LNCAP (cell line): ENCODE data around the gene ATP9B.

Experiments
- CTCF ChIP-seq: fragments of 450-650 bp; IDR thresholded peaks from 2 replicates; pipeline ENCODE4 v1.5.1; 2017; ENCODE audit warnings: mild to moderate bottlenecking

ATP9B gene

GRCh38 chr18:79250301-79250981, 181.2 kb downstream of the ATP9B start:
- no peak for TF ChIP-seq CTCF

DNA sequence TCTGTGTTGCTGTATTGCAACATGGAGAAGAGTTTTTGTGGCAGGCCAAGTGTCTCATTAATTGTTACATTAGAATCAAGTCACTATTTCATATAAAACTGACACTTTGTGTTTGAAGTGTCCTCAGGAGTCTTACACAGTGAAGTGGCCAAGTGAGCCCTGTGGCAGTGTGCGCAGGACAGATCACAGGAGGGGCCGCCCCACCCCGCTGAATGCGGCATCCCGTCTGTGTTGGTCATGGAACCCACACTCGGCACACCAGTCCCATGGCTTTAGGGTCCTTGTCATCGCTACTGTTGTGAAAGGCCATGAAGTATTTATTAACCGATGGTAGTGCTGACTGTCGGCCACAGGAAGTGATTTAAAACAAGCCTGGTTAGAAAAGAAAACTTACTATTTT, 181.8 kb downstream of the ATP9B start:
- TF ChIP-seq CTCF, result no peak

- no peak for TF ChIP-seq CTCF
Measured at GRCh38 chr18:79252904-79253633, 183.9 kb downstream of the ATP9B start.

DNA sequence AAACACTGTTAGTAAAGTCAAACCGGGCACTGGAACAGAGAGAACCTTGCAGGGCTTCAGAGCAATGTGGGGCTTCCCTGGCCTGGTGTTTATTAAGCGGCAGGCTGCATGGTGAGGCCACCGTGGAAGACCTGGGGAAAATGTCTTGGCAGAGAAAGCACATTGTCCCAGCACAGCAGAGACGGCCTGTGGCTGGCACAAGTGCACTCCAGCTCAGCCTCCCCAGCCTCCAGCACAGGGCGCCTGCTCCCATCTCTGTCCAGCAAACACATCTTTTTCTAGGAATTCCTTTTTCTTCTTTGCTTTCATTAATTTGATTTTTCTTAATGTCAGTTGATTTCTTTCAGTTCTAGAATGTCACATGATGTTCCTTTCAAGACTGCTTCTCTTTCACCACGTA, 188.3 kb downstream of the ATP9B start:
- no peak for TF ChIP-seq CTCF

GRCh38 chr18:79258447-79258846, 189.3 kb downstream of the ATP9B start:
- TF ChIP-seq CTCF, result no peak

GRCh38 chr18:79259218-79259617, 190.0 kb downstream of the ATP9B start:
- no peak for TF ChIP-seq CTCF

DNA sequence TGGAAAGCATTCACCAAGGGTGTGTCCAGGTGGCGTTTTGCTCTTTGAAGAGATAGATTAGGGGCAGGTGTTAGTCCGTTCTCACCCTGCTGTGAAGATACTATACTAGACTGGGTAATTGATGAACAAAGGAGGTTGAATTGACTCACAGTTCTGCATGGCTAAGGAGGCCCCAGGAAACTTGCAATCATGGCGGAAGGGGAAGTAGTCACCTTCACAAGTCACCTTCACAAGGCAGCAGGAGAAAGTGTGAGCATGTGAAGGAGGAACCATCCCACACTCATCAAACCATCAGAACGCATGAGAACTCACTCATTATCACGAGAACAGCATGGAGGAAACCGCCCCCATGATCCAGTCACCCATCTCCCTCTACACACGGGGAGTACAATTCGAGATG, 190.8 kb downstream of the ATP9B start:
- TF ChIP-seq CTCF, result no peak
